Activated T-cell treated with anti-CD3 and anti-CD28 coated beads for 48 hours (primary cell): Measurements from ENCODE around the gene FOXL3.
"Not testable (repeated sequence)": the region's sequence is repeated elsewhere in the genome, so short reads cannot be mapped to it uniquely, and the experiment has no call there.

Source experiments
- DNase-seq: peaks from one replicate; pipeline ENCODE4 v3.0.0-alpha.2; 2020; ENCODE audit warnings: low read depth

Gene FOXL3

GRCh38 chr7:289756-290553, at the start of gene FOXL3:
TSS of gene FOXL3 (plus strand) at chr7:290170. CDS start at chr7:290170, 0 bp downstream.
- DNase-seq: no peak

GRCh38 chr7:240887-241421, 49.0 kb upstream of the FOXL3 start:
- peak; percentile 12 for DNase-seq

GRCh38 chr7:241513-241912, 48.5 kb upstream of the FOXL3 start:
- DNase-seq: no peak

GRCh38 chr7:242826-243579, 47.0 kb upstream of the FOXL3 start:
- DNase-seq: not testable (repeated sequence)

GRCh38 chr7:243580-243978, 46.4 kb upstream of the FOXL3 start:
- DNase-seq: not testable (repeated sequence)

- DNase-seq: no peak
These were observed 45.0 kb upstream of the FOXL3 start for GRCh38 chr7:244974-245373.

- no peak for DNase-seq
These were observed 44.2 kb upstream of the FOXL3 start for GRCh38 chr7:245574-246295.

- no peak for DNase-seq
These were observed 43.5 kb upstream of the FOXL3 start for GRCh38 chr7:246451-246850.

- DNase-seq: no peak
These were observed 42.8 kb upstream of the FOXL3 start for GRCh38 chr7:247181-247580.

- DNase-seq: no peak
These were observed 42.3 kb upstream of the FOXL3 start for GRCh38 chr7:247636-248035.

GRCh38 chr7:248732-249435, 41.1 kb upstream of the FOXL3 start:
- no peak for DNase-seq

- DNase-seq: no peak
These were observed 40.0 kb upstream of the FOXL3 start for GRCh38 chr7:249989-250388.

GRCh38 chr7:250523-250922, 39.4 kb upstream of the FOXL3 start:
- DNase-seq: no peak

- no peak for DNase-seq
These were observed 39.0 kb upstream of the FOXL3 start for GRCh38 chr7:251005-251404.

- no peak for DNase-seq
These were observed 38.4 kb upstream of the FOXL3 start for GRCh38 chr7:251446-252175.

- no peak for DNase-seq
These were observed 37.6 kb upstream of the FOXL3 start for GRCh38 chr7:252216-252965.

- no peak for DNase-seq
These were observed 37.0 kb upstream of the FOXL3 start for GRCh38 chr7:252981-253380.

GRCh38 chr7:253581-254336, 36.2 kb upstream of the FOXL3 start:
- no peak for DNase-seq

GRCh38 chr7:254337-255037, 35.5 kb upstream of the FOXL3 start:
- no peak for DNase-seq
